Renal pelvis (tissue), 4 donors: Measurements from ENCODE around the gene CFAP46. TPM values are rescaled to one million over a fixed set of nuclear protein-coding genes. Genes with fewer than 3 reads are reported as not detected.
"Not testable (repeated sequence)": the region's sequence is repeated elsewhere in the genome, so short reads cannot be mapped to it uniquely, and the experiment has no call there.

ENCODE experiments used
- DNase-seq: peaks from one replicate; pipeline ENCODE4 v3.0.0-alpha.2; 2013
- polyA plus RNA-seq, 3 donors: library from polyadenylated mRNA; unstranded; fragments of 120-200 nt; gene quantifications; one replicate each; pipeline ENCODE4 v1.2.1, GENCODE V29; 2013; ENCODE audit not compliant: insufficient read length in 3 of 3

CFAP46 gene
- polyA plus RNA-seq, 3 donors, result 7.4 to 11.3 (median 11.2) TPM

DNA sequence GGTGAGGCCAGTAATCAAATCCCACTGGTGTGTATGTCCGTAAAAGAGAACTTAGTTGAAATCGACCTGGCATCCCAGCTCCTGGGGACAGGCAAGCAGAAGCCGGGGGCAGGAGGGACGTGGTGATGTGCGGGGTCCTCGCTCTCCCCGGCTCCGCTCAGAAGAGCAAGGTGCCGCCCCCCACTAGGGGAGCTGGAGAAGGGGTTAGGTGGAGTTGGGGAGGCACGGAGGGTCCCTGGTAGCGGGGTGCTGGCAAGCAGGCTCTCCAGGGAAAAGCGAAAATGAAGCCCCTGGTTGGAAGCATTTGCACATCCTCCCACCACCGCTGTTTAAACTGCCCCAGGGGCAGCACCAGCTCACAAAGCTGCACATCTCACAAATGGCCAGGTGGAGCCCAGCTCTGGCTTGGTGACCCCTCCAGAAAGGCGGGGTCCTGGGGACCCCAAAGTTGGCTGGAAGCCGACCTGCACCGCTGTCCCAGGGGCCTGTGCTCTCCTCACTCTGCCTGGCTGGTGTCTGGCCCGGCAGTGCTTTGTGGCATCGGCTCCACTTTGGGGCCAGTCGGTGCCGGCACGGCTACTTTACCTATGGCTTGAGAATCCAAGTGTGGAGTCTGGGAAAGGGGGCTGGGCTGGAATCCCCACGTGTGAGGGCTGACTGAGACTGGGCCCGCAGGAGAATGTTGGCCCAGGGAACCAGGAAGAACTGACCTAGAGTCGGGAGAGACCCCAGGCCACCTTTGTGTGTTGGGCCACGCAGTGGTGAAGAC, 2.9 kb upstream of the CFAP46 start:
- DNase-seq, result no peak

- no peak for DNase-seq
These were observed 2.1 kb upstream of the CFAP46 start for GRCh38 chr10:132944510-132944909.

GRCh38 chr10:132943791-132944404, 1.5 kb upstream of the CFAP46 start:
- no peak for DNase-seq

DNA sequence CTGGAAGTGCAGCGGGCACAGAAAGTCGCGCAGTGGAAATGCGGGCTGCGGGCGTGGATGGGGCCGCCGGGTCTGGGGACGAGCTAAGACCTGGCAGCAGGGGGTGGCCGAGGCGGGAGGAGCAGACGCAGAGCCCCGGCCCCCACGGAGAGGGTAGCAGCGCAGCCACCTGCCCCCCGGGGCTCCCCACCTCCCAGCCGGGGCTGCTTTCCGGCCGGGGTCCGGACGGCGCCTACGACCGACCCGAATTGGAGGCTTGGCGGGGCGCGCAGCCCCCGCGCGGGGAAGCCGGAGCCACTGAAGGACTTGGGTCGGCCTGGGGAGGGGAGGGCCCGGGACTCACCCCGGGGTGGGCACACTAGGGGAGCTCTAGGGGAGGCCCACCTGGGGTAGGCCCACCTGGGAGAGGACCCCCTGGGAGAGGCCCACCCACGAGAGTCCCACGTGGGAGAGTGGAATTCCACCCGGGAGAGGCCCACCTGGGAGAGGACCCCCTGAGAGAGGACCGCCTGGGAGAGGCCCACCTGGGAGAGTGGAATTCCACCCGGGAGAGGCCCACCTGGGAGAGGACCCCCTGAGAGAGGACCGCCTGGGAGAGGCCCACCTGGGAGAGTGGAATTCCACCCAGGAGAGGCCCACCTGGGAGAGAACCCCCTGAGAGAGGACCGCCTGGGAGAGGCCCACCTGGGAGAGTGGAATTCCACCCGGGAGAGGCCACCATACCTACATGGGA, 854 bp upstream of the CFAP46 start:
- DNase-seq, result no peak

- no peak for DNase-seq
These were observed 724 bp downstream of the CFAP46 start for GRCh38 chr10:132941640-132942051.

DNA sequence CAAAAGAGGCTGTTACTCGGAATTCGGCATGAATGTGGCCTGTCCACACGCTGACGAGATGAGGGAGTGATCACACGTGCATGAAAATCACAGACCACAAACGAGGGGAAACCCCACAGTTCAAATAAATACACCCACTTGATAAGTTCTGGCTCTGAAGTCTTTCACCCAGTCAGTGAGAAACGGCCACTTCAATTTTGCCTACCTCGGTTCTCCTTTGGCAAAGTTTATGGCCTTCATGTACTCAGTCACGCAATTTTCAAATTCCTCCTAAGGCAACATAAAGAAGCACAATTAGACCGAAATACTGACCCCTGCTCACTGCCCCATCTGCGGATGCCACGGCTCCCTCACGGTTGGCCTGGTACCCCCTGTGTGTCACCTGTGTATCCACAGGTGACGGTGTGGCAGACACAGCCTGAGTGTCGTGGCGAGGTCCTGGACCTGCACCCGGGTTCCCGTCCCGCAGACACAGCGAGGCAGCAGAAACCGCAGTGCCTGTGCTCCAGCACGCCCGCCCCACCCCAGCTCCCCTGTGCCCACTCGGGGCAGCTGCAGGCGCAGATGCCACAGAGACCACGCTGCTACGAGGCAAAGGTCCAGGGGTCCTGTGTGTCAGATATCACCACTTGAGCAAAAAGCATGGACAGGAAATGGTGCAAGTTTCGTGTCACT, 1.4 kb downstream of the CFAP46 start:
- DNase-seq, result no peak

DNA sequence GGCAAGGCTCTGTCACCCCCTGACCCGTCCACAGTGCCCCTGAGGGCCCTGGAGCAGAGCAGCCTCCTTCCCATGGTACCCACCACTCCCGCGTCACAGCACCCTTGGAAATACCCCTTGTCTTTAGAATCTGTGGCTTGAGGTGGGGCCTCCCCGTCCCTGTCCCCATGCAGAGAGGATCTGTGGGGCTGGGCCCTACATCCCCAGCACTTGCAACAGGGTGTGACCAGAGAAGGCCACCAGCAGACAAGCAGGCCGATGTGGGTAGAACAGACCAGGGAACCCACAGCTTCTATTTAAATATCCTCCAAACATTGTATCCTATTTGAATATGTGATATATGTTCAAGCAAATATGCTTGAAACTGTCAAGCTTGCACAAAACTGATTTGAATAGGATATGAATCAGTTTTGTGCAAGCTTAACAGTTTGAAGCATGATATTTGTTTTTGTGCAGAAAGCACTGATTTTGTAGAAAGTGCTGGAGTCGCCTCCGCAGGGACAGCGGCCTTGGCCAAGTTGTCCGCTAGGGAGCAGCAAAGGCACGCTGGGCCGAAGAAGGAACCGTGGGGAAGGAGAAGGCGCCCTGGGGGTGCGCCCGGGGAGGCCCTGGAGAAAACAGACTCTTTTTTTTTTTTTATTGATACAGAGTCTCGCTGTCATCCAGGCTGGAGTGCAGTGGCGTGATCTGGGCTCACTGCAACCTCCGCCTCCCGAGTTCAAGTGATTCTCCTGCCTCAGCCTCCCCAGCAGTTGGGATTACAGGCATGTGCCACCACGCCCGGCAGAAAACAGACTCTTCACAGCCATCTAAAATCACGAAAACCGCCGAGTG, 2.2 kb downstream of the CFAP46 start:
- no peak for DNase-seq

DNA sequence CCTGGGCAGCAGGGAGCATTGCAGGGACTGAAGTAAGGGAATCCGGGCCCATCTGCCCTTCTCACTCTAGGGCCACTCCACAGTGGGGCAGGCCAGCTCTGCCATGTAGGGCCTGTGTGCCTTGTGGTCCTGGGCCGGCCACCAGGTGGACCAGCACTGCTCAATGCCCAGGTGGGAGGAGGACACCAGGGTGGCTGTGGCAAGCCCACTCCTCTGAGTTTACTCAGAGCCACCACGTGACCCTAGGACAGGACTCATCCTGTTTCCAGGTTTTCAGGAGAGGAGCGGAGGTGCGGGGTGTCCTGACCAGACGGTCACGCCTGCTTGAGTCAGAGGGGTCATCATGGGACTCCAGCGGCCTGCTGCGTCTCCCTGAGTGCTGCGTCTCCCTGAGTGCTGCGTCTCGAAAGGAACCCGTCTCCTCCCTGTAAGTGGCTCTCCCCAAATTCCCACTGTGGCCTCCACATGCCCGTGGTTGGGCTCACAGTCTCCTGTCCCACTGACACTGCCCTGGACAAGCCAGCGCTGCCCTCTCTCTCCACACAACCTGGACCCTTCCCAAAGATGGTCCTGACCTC, 2.9 kb downstream of the CFAP46 start:
- no peak for DNase-seq

DNA sequence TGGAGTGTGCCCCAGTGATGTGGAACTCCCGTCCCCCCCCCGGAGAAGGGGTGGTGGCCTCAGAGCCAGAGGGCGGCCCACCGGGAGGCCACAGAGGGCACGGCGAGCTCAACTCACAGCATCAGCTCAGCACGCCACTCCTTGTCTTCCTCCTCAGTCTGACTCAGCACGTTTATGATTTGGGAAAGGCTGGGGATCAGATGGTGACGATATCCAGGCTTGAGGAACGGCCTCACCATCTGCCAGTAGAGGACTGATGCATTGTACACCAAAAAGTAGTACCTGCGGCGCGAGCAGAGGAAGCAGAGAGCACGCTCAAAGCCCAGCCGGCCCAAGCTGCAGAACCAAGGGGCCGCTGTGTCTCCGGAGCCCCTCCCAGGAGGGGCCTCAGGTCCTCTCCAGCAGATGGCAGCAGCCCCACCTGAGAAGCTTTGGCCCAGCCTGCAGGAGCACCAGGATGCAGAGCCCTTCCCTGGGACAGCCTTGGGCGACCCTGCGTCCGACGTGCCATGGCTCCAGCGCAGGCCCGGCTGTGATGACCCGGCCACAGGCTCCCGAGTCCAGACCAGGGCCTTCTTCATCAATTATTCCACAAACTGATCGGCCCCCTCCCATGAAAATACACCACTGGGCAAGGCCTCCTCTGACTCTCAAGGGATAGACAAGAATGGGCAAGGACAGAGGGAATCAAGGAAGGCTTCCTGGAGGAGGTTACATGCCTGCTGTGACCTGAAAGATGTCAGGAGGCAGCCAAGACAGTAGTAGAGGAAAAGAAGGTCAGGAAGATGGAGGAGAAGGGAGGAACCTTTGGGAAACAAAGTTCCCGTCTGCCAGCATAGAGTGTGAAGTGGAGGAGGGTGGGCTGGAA, 3.7 kb downstream of the CFAP46 start:
- no peak for DNase-seq

GRCh38 chr10:132937861-132938260, 4.5 kb downstream of the CFAP46 start:
- DNase-seq, result no peak

GRCh38 chr10:132934953-132935352, 7.4 kb downstream of the CFAP46 start:
- no peak for DNase-seq

DNA sequence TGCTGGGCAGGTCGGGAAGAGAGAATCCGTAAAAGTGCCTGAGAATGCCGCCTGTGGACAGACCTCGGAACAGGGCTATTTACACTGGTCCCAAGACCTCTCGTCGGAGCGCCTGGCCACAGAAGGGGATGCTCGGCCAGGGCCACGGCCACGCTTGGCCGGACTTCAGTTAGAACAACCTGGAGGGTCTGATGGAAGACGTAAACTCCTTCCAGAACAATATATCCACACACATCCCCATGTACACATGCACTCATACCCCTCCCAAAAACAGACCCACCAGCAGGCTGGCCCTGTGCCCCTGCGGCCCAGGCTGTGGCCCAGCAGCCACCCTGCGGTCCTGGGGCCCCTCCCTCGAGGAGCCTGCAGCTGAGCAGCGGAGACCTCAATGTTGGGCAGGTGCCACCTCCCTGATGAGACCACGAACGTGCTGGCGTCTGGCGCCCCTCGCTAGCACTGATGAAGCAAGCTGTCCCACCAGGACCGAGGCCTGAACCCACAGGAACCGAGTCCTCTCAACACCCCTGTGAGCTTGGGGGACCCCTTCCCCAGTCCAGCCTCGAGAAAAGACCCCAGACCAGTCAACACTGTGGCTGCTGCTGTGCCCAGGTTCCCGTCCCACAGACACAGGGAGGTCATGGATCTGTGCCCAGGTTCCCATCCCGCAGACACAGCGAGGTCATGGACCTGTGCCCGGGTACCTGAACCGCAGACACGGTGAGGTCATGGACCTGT, 8.9 kb downstream of the CFAP46 start:
- DNase-seq, result no peak

DNA sequence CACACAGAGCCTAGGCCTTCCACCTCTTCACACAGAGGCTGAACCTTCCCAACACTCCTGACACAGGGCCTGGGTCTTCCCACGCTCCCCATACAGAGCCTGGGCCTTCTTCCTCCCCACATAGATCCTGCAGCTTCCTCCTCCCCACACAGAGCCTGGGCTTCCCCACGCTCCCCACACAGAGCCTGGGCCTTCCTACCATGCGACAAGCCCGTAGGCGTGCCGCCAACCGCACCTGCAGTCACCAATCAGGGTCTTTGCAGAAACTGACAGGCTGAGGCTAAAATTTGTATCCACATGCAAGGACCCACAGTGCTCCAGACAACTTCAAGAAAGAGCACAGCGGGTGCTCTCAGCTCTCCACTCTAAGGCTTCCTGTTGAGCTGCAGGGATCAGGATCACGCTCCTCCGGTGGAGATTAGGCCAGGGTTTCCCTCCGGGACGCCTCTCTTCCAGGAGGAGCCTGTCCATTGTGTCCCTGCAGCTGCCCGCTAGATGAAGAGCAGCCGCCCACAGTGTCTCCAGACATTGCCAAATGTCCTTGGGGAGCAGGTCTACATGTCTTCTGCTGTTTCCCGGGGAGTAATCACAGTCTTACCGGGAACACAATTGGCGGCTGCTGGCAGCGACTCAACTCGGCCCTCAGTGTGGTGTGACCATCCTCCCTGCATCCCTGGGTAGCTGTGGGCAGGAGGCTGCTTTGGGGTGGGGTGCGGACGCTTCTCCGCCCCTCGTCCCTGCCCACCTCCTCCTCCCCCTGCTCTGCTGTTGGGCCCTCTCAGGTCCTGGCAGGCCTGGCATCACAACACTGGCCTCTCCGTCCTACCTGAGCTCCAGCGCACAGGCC, 9.7 kb downstream of the CFAP46 start:
- DNase-seq, result no peak

GRCh38 chr10:132931258-132932250, 10.8 kb downstream of the CFAP46 start:
- DNase-seq, result not testable (repeated sequence)

GRCh38 chr10:132930701-132931100, 11.7 kb downstream of the CFAP46 start:
- not testable (repeated sequence) for DNase-seq

DNA sequence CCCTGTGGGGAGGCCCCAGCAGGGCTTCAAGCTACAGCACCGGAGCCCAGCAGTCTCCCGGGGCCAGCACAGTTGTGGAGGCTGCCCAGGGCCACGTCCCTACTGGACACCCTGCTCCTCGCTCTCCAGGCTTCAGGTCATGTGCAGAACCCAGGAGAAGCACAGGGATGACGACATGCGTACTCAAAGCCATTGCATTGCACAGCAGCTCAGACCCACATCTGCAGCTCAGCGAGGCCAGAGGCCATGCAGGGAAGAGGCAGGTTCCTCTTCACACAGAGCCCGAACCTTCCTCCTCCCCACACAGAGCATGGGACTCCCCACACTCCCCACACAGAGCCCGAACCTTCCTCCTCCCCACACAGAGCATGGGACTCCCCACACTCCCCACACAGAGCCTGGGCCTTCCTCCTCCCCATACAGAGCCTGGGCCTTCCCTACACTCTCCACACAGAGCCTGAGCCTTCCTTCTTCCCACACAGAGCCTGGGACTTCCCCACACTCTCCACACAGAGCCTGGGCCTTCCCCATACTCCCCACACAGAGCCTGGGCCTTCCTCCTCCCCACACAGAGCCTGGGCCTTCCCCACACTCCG, 12.3 kb downstream of the CFAP46 start:
- no peak for DNase-seq

- DNase-seq, result no peak
These were observed 12.9 kb downstream of the CFAP46 start for GRCh38 chr10:132929480-132929879.
